ENCODE measurements around the gene CTDP1.
A peak's percentile ranks its signal among the peaks of the same experiment; 100 is the strongest.

Gene CTDP1

DNA sequence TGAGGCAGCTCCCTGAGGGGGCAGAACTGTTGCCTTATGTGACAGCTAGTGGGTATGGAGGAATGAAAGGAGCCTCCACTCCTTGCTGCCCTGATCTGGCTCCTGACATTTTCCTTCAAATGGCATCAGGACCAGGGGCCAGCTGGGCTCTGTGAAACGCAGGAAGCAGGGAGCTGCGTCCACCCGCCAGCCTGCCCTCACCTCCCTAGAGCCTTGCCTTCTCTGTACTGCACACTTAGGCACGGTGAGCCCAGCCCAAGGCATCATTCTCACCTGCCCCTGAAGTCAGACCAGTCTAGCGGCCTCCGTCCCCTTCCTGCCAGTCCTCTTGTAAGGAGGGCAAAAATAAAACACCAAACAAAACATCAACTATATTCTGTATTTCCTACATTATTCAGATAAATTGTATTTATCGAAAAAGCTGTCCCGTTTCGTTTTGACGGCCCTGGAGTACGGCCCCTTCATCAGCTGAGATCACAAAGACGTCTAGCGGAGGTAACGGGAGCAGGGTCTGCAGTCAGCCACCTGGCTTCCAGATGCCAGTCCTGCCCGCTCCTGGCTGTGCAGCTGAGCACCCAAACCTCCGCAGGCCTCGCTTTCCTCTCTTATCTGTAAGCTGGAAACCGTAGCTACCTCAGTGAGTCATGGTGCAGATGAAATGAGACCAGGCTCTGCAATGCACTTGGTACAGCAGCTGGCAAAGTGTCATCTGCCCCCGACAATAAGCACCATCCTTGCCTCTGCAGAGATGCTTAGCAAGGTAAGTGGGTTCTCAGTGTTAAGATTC lies 6.9 kb upstream of the CTDP1 start:
- TF ChIP-seq, protein P1, sequence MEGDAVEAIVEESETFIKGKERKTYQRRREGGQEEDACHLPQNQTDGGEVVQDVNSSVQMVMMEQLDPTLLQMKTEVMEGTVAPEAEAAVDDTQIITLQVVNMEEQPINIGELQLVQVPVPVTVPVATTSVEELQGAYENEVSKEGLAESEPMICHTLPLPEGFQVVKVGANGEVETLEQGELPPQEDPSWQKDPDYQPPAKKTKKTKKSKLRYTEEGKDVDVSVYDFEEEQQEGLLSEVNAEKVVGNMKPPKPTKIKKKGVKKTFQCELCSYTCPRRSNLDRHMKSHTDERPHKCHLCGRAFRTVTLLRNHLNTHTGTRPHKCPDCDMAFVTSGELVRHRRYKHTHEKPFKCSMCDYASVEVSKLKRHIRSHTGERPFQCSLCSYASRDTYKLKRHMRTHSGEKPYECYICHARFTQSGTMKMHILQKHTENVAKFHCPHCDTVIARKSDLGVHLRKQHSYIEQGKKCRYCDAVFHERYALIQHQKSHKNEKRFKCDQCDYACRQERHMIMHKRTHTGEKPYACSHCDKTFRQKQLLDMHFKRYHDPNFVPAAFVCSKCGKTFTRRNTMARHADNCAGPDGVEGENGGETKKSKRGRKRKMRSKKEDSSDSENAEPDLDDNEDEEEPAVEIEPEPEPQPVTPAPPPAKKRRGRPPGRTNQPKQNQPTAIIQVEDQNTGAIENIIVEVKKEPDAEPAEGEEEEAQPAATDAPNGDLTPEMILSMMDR (IDR thresholded peaks at IDR 0.05; ENCODE audit: extremely low read depth, insufficient read depth, missing control alignments): no peak
- DNase-seq (ENCODE audit: low spot score): no peak
- in situ Hi-C loops (cut with MboI; ENCODE audit: low pct_unique_long_range_greater_than_20kb, low sequenced_read_pairs, unreplicated experiment): no loop called here

DNA sequence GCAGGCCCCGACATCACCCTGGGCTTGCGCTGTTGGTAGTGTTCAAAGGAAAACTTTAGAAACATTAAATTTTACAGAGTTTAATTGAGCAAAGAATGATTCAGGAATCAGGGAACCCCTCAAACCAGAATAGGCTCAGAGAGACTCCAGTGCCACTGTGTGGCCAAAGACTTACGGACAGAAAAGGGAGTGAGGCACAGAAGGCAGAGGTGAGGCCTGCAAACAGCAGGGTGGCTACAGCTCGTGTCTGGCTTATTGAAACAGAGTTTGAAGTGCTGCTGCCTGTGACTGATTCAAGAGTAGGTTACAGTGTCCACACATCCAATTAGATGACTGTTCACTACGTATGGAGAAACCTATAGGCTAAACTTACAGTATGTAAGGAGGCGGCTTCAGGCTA lies 2.4 kb upstream of the CTDP1 start:
- TF ChIP-seq, protein P1 (IDR thresholded peaks at IDR 0.05; ENCODE audit: extremely low read depth, insufficient read depth, missing control alignments): no peak
- DNase-seq (ENCODE audit: low spot score): no peak
- in situ Hi-C loops (cut with MboI; ENCODE audit: low pct_unique_long_range_greater_than_20kb, low sequenced_read_pairs, unreplicated experiment): no loop called here

DNA sequence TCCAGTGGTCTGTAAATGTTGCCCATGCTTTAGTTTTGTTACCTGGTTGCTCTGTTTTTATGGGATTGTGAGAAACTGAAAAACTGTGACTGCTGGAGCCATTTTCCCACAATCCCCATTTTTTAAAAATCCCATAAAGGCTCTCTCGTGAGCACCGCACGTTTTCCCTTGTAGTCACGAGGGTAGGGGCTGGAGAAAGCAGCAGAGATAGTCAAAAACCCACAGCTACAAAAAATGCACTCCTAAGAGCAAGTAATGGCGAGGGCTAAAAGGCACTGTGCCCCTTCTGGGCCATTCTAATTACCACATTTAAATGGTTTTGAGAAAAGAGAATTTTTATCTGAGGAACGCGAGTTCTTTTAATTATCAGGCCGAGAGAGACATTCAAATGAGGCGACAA lies 1.8 kb upstream of the CTDP1 start:
- in situ Hi-C loops (cut with MboI; ENCODE audit: low pct_unique_long_range_greater_than_20kb, low sequenced_read_pairs, unreplicated experiment): no loop called here
- no peak for DNase-seq (ENCODE audit: low spot score)
- TF ChIP-seq, protein P1 (IDR thresholded peaks at IDR 0.05; ENCODE audit: extremely low read depth, insufficient read depth, missing control alignments): no peak

DNA sequence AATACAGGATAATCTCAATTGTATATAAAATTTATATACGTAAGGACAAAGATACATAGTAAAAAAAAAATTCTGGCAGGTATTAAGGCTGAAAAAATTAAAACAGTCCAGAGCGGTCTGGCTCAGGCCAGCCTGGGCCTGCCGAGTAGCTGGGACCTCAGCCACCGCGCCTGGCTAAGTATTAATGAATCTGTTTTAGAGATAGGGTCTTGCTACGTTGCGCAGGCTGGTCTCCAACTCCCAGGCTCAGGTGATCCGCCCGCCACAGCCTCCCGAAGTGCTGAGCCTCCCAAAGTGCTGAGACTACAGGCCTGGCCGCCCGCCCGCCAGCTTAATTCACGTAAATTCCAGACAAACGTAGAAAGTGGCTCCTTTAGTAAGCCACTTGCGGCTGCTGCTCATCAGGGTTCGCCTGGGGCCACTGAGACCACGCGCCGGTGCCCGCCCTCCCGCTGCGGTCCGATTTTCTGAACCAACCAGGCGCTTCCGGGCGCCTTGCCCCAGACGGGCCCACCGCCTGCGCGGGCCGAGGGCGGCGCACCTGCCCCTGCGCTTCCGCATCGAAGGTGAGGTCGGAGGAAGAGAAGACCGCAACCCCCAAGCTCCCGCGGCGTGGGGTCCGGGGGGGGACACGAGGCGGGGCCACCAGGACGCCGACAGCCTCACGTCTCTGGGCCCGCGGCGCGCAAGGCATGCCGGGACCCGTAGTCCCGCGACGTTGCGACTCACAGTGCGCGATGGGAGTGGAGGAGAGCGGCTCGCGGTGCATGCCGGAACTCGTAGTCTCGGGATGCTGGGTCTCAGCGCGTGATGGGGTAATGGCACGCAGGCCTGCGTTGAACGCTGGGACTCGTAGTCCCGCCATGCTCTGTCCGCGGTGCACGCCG lies 695 bp upstream of the CTDP1 start:
- in situ Hi-C loops (cut with MboI; ENCODE audit: low pct_unique_long_range_greater_than_20kb, low sequenced_read_pairs, unreplicated experiment): no loop called here
- peak; percentile 99 for DNase-seq (ENCODE audit: low spot score)
- TF ChIP-seq, protein P1 (IDR thresholded peaks at IDR 0.05; ENCODE audit: extremely low read depth, insufficient read depth, missing control alignments): peak; percentile 4

DNA sequence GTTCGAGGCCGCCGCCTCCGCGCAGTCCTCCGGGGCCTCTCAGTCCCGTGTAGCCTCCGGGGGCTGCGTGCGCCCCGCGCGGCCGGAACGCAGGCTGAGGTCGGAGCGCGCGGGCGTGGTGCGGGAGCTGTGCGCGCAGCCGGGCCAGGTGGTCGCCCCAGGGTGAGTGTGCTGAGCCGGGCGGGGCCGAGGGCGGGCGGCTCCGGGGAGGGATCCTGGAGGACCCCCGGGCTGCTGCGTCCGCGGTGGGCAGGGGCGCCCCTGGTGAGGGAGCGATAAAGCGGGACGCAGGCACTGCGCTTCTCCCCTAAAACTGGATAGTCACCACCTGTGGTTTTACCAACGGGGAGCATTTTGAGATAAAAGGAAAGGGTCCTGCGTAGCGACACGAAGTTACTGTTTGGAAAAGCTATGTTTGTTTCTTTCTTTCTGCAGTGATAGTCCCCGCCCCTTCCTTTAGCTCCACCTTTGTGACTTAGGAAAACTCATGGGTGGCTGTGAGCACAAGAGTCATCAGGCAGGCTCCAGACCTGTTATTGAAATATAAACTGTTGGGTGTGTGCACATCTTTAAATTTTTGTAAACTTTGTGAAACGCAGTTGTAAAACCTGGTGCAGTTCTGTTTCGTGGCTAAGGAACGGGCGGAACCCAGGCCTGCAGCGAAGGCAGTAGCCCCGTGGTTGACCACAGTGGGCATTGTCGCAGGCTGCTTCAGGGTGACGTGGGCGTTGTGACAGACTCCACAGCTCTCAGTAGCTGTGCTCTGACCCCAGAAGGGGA lies 687 bp downstream of the CTDP1 start:
- DNase-seq (ENCODE audit: low spot score): no peak
- TF ChIP-seq, protein P1 (IDR thresholded peaks at IDR 0.05; ENCODE audit: extremely low read depth, insufficient read depth, missing control alignments): no peak
- in situ Hi-C loops (cut with MboI; ENCODE audit: low pct_unique_long_range_greater_than_20kb, low sequenced_read_pairs, unreplicated experiment): no loop called here

DNA sequence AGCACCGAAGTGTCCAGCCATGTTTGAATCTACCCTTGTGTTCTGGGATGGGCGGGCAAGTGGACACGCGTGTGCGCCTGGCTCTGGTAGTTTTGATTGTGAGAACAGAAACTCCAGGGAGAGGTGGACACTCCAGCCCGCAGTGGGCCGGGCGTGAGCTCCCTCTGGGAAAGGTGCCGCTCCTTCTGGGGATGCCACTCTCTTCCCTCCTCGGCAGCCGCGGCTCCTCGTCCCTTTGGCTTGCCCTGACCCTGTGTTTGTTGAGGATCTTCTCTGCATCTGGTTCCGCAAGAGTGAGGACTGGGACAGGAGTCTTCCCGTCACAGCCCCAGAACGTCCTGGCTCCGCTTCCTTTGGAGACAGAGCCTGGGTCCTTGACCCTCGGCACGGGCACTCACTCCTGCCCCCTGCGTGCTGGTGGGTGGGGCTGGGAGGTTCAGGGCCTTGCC lies 1.3 kb downstream of the CTDP1 start:
- TF ChIP-seq, protein P1 (IDR thresholded peaks at IDR 0.05; ENCODE audit: extremely low read depth, insufficient read depth, missing control alignments): no peak
- in situ Hi-C loops (cut with MboI; ENCODE audit: low pct_unique_long_range_greater_than_20kb, low sequenced_read_pairs, unreplicated experiment): no loop called here
- DNase-seq (ENCODE audit: low spot score): no peak

Measured in GM13977 (cell line).